ENCODE results near the gene TLR3.
"Not testable (repeated sequence)": the region's sequence is repeated elsewhere in the genome, so short reads cannot be mapped to it uniquely, and the experiment has no call there.

TLR3 gene

GRCh38 chr4:186036976-186037581, 31.9 kb upstream of the TLR3 start:
- H3K4me1 ChIP-seq = peaks cover 0 to 19% (median 10%) of the 10 kb centered on the region in 4 donors
- intact Hi-C loops (cut with DNase I; ENCODE audit: low total_unique reads) = no loop called here
- H3K27ac ChIP-seq = no peak overlapping the region

DNA sequence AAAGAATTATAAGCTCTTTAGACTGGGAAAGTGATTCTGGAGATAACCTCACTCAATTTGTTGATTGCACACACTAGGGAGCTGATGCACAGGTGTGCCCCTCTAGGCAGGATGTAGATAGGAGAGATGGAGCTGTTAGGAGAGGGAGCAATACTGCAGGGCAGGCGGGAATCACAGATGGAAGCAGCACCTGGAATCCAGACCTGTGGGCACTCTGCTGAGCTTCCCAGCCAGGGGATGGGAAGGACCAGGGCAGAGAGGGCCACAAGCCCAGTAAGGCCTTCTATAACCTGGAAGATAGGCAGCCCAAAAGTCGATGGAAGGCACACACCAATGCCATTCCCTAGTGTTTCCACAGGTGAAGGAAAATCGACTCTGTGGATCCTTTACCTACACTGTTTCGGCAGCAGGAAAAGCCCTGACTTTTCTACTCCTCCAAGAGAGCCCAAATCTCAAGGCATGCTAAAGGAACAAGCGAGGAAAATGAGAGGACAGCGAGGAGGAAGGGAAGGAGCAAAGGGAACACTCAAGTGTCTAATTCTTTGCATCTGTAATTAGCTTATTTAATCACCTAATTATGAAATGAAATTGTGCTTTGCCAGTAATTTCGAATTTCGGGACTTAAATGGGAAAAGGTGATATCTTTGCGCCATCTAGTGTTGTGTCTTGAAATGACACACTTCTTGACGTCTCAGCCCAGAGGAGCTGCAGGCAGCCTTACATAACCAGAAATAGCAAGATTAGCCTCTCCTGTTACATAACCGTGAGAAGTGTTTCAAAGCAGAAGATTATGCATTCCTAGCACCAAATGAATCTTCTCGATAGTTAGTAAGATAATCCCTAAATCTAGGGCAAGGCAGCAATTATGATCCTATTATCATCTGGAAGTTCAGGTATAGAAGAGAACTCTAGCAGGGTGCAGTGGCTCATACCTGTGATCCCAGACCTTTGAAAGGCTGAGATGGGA, 31.0 kb upstream of the TLR3 start:
- peak in 1 of 2 donors; percentile 45 for DNase-seq
- Histone ChIP-seq H3K27me3 (no peaks in the 10 kb centered on the region), H3K36me3 (no peaks in the 10 kb centered on the region), H3K9me3 (no peaks in the 10 kb centered on the region), H3K27ac (peak overlapping the region in 1 of 2 donors; percentile 40), H3K4me1 (peaks cover 0 to 19% (median 10%) of the 10 kb centered on the region in 4 donors), H3K4me3 (no peak overlapping the region)
- intact Hi-C loops (cut with DNase I; ENCODE audit: low total_unique reads) = no loop called here
- TF ChIP-seq, protein P1, sequence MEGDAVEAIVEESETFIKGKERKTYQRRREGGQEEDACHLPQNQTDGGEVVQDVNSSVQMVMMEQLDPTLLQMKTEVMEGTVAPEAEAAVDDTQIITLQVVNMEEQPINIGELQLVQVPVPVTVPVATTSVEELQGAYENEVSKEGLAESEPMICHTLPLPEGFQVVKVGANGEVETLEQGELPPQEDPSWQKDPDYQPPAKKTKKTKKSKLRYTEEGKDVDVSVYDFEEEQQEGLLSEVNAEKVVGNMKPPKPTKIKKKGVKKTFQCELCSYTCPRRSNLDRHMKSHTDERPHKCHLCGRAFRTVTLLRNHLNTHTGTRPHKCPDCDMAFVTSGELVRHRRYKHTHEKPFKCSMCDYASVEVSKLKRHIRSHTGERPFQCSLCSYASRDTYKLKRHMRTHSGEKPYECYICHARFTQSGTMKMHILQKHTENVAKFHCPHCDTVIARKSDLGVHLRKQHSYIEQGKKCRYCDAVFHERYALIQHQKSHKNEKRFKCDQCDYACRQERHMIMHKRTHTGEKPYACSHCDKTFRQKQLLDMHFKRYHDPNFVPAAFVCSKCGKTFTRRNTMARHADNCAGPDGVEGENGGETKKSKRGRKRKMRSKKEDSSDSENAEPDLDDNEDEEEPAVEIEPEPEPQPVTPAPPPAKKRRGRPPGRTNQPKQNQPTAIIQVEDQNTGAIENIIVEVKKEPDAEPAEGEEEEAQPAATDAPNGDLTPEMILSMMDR (IDR thresholded peaks at IDR 0.05) = peak; percentile 83 to 92

More at GRCh38 chr4:186036976-186037581, 31.9 kb upstream of the TLR3 start:
- H3K4me3 ChIP-seq = no peak overlapping the region
- H3K36me3 ChIP-seq = no peaks in the 10 kb centered on the region
- TF ChIP-seq, protein P1 (IDR thresholded peaks at IDR 0.05) = no peak
- H3K9me3 ChIP-seq = no peaks in the 10 kb centered on the region
- DNase-seq = no peak
- H3K27me3 ChIP-seq = no peaks in the 10 kb centered on the region

DNA sequence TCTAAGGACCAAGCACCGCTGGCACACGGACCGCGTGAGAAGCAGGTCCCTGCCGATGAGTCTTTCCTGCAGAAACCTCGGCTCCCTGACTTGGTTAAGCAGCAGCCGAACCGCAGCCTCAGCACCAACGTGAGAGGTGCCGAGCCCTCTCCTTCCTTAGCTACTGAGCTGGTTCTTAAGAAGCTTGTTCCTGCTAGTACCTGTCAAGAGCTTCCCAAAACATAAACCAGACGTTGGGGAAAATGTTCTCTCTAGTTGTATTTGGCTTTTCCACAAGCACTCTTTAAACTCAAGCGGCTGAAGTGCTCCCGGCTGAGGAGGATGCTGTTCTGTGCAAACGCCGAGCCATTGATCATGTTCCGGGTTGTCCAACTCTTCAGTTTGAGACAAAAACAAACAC, 29.3 kb upstream of the TLR3 start:
- H3K9me3 ChIP-seq = no peaks in the 10 kb centered on the region
- peak overlapping the region in 1 of 2 donors; percentile 15 for H3K4me3 ChIP-seq
- no peaks in the 10 kb centered on the region for H3K36me3 ChIP-seq
- H3K4me1 ChIP-seq = peaks cover 0 to 19% (median 10%) of the 10 kb centered on the region in 4 donors
- H3K27me3 ChIP-seq = no peaks in the 10 kb centered on the region
- intact Hi-C loops (cut with DNase I; ENCODE audit: low total_unique reads) = no loop called here
- DNase-seq = no peak
- peak overlapping the region in 1 of 2 donors; percentile 30 for H3K27ac ChIP-seq
- TF ChIP-seq, protein P1 (IDR thresholded peaks at IDR 0.05) = no peak

GRCh38 chr4:186040316-186040715, 28.6 kb upstream of the TLR3 start:
- no peak overlapping the region for H3K27ac ChIP-seq
- TF ChIP-seq, protein P1 (IDR thresholded peaks at IDR 0.05) = no peak
- no peaks in the 10 kb centered on the region for H3K27me3 ChIP-seq
- DNase-seq = no peak
- no peak overlapping the region for H3K4me3 ChIP-seq
- H3K9me3 ChIP-seq = no peaks in the 10 kb centered on the region
- intact Hi-C loops (cut with DNase I; ENCODE audit: low total_unique reads) = no loop called here
- H3K36me3 ChIP-seq = no peaks in the 10 kb centered on the region
- H3K4me1 ChIP-seq = peaks cover 0 to 19% (median 10%) of the 10 kb centered on the region in 4 donors

- H3K4me3 ChIP-seq; H3K27me3 ChIP-seq; H3K36me3 ChIP-seq; H3K9me3 ChIP-seq; H3K27ac ChIP-seq; H3K4me1 ChIP-seq; intact Hi-C loops (cut with DNase I; ENCODE audit: low total_unique reads); DNase-seq: not testable (repeated sequence)
Observed at GRCh38 chr4:186047501-186047900, 21.5 kb upstream of the TLR3 start.

GRCh38 chr4:186050135-186050534, 18.8 kb upstream of the TLR3 start:
- intact Hi-C loops (cut with DNase I; ENCODE audit: low total_unique reads); DNase-seq; H3K27ac ChIP-seq; H3K4me1 ChIP-seq; H3K4me3 ChIP-seq; H3K36me3 ChIP-seq; H3K9me3 ChIP-seq; H3K27me3 ChIP-seq: not testable (repeated sequence)

Data from tibial artery (tissue), 4 donors.